K562 (cell line): ENCODE results near the gene GFOD2. TPM values are rescaled to one million over a fixed set of nuclear protein-coding genes. Genes with fewer than 3 reads are reported as not detected.
A peak's percentile ranks its signal among the peaks of the same experiment; 100 is the strongest.

Experiments
- CCNT2 ChIP-seq: IDR thresholded peaks from 2 replicates; pipeline ENCODE4 v1.6.1; 2011; ENCODE audit warnings: borderline replicate concordance, low read depth, mild to moderate bottlenecking, moderate library complexity, mixed read lengths, low read length; ENCODE audit not compliant: insufficient read length; ENCODE audit errors: extremely low read depth
- DNMT1 ChIP-seq: fragments of 450-650 bp; IDR thresholded peaks from 2 replicates; pipeline ENCODE4 v1.6.1; 2016; ENCODE audit warnings: antibody characterized with exemption, mild to moderate bottlenecking
- ETV1 ChIP-seq: fragments of 450-650 bp; conservative IDR thresholded peaks from 2 replicates; pipeline ENCODE4 v1.6.1; 2016; ENCODE audit warnings: missing genetic modification characterization, control low read depth, low read depth, missing compliant biosample characterization
- FOXJ2 ChIP-seq: fragments of 200-800 bp; sonication (Bioruptor generic); IDR thresholded peaks from 2 replicates; pipeline ENCODE4 v1.6.1; 2016; ENCODE audit warnings: missing genetic modification characterization, missing compliant biosample characterization
- FOXJ3 ChIP-seq: sonication (generic); formaldehyde crosslinking; IDR thresholded peaks from 2 replicates; pipeline ENCODE4 v1.4.0; 2020; ENCODE audit warnings: mild to moderate bottlenecking, missing genetic modification reagents
- MEF2D ChIP-seq: conservative IDR thresholded peaks from 2 replicates; pipeline ENCODE4 v1.6.1; 2016; ENCODE audit warnings: low read depth, missing genetic modification characterization, missing compliant biosample characterization
- NCOR1 ChIP-seq: fragments of 450-650 bp; IDR thresholded peaks from 2 replicates; pipeline ENCODE4 v1.6.1; 2016; ENCODE audit warnings: mild to moderate bottlenecking, moderate library complexity
- NRF1 ChIP-seq, 2 experiments: fragments of 450-650 bp; IDR thresholded peaks in 1 of 2; conservative IDR thresholded peaks in 1 of 2; 2 replicates each; pipeline ENCODE4 v1.6.1; 2014; ENCODE audit warnings: mild to moderate bottlenecking in 2 of 2
- PHB2 ChIP-seq: fragments of 450-650 bp; IDR thresholded peaks from 2 replicates; pipeline ENCODE4 v1.6.1; 2017; ENCODE audit warnings: low read depth
- SIX5 ChIP-seq, 2 experiments: IDR thresholded peaks; 2 replicates each; pipeline ENCODE4 v1.6.1; 2011; ENCODE audit warnings: low read length in 2 of 2, borderline replicate concordance in 1 of 2, low read depth in 1 of 2, mild to moderate bottlenecking in 1 of 2, moderate library complexity in 1 of 2; ENCODE audit not compliant: insufficient read depth in 1 of 2
- SNIP1 ChIP-seq: fragments of 450-650 bp; IDR thresholded peaks from 2 replicates; pipeline ENCODE4 v1.7.1; 2017; ENCODE audit warnings: low read depth, mild to moderate bottlenecking
- TFAM ChIP-seq: fragments of 250-450 bp; sonication (Bioruptor Pico); conservative IDR thresholded peaks from 2 replicates; pipeline ENCODE4 v1.5.0; 2021; ENCODE audit warnings: mild to moderate bottlenecking, moderate library complexity
- ZNF124 ChIP-seq: sonication (generic); formaldehyde crosslinking; IDR thresholded peaks from 2 replicates; pipeline ENCODE4 v1.8.1; 2022; ENCODE audit warnings: missing genetic modification reagents
- ZNF707 ChIP-seq: fragments of 250-450 bp; sonication (Bioruptor Pico); conservative IDR thresholded peaks from 2 replicates; pipeline ENCODE4 v1.8.0; 2022; ENCODE audit warnings: inconsistent platforms, mild to moderate bottlenecking, moderate library complexity
- polyA plus RNA-seq, 8 experiments: library from polyadenylated mRNA; depleted of rRNA in 4 of 8; stranded (reverse) in 5 of 8; unstranded in 3 of 8; fragments of >200 nt; fragmentation: Nextera tagmentation in 2 of 8; fragmentation: Illumina TruSeq in 1 of 8; extraction: Ambion mirVana in 2 of 8; extraction: Trizol in 1 of 8; gene quantifications; 2 replicates each; pipeline versions ENCODE4 v1.2.1 to v1.2.3, GENCODE V29; 2011 to 2014; ENCODE audit warnings: inconsistent platforms in 1 of 8, missing spikeins in 1 of 8
- total RNA-seq, 7 experiments: library from RNA; depleted of rRNA in 6 of 7; stranded (reverse); fragments of >200 nt in 6 of 7; fragmentation: Illumina TruSeq in 2 of 7; extraction: Trizol in 2 of 7; gene quantifications; 2 replicates each; pipeline versions ENCODE4 v1.2.1 to v1.2.3, GENCODE V29; 2011 to 2021; ENCODE audit warnings: low replicate concordance in 1 of 7
- TF ChIP-seq, protein P1 (sequence below): sonication (generic); formaldehyde crosslinking; IDR thresholded peaks from 2 replicates; pipeline ENCODE4 v1.8.0; 2022; ENCODE audit warnings: missing genetic modification reagents, mild to moderate bottlenecking, borderline replicate concordance
- TF ChIP-seq, protein P2 (sequence below): fragments of 450-650 bp; IDR thresholded peaks from 2 replicates; pipeline ENCODE4 v1.6.1; 2016; ENCODE audit warnings: antibody characterized with exemption
- TF ChIP-seq, protein P3 (sequence below): fragments of 450-650 bp; conservative IDR thresholded peaks from 2 replicates; pipeline ENCODE4 v1.6.1; 2016; ENCODE audit warnings: missing genetic modification characterization, low read depth, mild to moderate bottlenecking, missing compliant biosample characterization, moderate library complexity
- TF ChIP-seq, protein P4 (sequence below): fragments of 450-650 bp; IDR thresholded peaks from 2 replicates; pipeline ENCODE4 v1.6.1; 2016; ENCODE audit warnings: low read depth, mild to moderate bottlenecking, moderate library complexity
- TF ChIP-seq, protein P5 (sequence below): fragments of 250-450 bp; sonication (Bioruptor Pico); IDR thresholded peaks from 2 replicates; pipeline ENCODE4 v1.8.0; 2021; ENCODE audit warnings: borderline replicate concordance, mild to moderate bottlenecking, moderate library complexity; ENCODE audit not compliant: poor library complexity, severe bottlenecking

Gene GFOD2
- total and polyA plus RNA-seq, 9 of the 15 experiments (the other 6 are each of a cell fraction or from before 2014, with no cell fraction given) = 1.9 to 15.8 (median 11.1) TPM

DNA sequence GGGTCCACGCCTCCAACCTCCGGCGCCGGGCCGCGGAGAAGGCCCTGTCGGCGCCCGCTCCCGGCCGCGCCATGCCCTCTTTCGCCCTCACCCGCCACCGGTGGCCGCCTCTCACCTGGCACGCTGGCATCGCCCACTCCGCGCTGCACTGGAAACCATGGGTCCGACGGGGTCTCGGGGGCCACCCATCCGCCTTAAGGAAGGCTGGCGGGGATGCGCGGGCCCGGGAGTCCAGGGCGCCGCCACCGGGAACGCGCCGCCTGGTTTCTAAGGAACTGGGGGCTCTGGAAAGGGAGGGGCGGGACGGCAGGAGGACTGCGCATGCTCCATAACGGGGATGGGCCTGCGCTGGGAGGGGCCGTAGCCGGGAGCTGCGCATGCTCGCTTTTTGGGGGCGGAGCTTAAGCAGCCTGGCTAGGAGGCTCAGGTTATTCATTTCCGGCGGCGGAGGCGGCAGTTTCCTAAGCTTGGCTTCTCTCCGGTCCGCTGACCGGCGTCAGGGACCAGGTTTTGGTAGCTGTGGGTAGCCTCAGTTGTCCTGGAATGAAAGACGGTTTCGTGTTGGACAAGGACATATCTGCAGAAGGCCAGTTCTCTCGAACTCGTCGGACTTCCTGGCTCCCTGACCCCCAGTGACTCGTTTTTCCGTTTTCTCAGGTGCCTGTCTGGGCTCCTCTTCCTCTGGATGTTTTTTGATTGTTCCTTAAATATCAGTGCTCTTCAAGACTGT is at the start of gene GFOD2 (continued):
- TF ChIP-seq ETV1 = peak; percentile 92
- peak; percentile 98 for TF ChIP-seq NRF1 (conservative IDR thresholded peaks at IDR 0.05 in 1 of 2, IDR thresholded peaks at IDR 0.05 in 1 of 2)
- no peak for TF ChIP-seq FOXJ2
- TF ChIP-seq, protein P1, sequence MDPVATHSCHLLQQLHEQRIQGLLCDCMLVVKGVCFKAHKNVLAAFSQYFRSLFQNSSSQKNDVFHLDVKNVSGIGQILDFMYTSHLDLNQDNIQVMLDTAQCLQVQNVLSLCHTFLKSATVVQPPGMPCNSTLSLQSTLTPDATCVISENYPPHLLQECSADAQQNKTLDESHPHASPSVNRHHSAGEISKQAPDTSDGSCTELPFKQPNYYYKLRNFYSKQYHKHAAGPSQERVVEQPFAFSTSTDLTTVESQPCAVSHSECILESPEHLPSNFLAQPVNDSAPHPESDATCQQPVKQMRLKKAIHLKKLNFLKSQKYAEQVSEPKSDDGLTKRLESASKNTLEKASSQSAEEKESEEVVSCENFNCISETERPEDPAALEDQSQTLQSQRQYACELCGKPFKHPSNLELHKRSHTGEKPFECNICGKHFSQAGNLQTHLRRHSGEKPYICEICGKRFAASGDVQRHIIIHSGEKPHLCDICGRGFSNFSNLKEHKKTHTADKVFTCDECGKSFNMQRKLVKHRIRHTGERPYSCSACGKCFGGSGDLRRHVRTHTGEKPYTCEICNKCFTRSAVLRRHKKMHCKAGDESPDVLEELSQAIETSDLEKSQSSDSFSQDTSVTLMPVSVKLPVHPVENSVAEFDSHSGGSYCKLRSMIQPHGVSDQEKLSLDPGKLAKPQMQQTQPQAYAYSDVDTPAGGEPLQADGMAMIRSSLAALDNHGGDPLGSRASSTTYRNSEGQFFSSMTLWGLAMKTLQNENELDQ = no peak
- TF ChIP-seq, protein P2, sequence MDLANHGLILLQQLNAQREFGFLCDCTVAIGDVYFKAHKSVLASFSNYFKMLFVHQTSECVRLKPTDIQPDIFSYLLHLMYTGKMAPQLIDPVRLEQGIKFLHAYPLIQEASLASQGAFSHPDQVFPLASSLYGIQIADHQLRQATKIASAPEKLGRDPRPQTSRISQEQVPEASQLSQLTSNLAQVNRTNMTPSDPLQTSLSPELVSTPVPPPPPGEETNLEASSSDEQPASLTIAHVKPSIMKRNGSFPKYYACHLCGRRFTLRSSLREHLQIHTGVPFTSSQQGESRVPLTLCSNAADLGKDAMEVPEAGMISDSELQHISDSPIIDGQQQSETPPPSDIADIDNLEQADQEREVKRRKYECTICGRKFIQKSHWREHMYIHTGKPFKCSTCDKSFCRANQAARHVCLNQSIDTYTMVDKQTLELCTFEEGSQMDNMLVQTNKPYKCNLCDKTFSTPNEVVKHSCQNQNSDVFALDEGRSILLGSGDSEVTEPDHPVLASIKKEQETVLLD = peak; percentile 94
- TF ChIP-seq TFAM (CRISPR knock-in tag) = no peak
- TF ChIP-seq ZNF707 (CRISPR knock-in tag) = no peak
- no peak for TF ChIP-seq ZNF124 (CRISPR knock-in tag)
- TF ChIP-seq, protein P3, sequence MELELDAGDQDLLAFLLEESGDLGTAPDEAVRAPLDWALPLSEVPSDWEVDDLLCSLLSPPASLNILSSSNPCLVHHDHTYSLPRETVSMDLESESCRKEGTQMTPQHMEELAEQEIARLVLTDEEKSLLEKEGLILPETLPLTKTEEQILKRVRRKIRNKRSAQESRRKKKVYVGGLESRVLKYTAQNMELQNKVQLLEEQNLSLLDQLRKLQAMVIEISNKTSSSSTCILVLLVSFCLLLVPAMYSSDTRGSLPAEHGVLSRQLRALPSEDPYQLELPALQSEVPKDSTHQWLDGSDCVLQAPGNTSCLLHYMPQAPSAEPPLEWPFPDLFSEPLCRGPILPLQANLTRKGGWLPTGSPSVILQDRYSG (tag) = no peak
- TF ChIP-seq MEF2D = no peak
- no peak; a peak in 1 of 4 replicates for TF ChIP-seq SIX5 (IDR thresholded peaks at IDR 0.05; ENCODE audit: borderline replicate concordance in 1 of 2, insufficient read depth in 1 of 2, low read depth in 1 of 2, low read length in 2 of 2)
- TF ChIP-seq NCOR1 = no peak
- TF ChIP-seq, protein P4, sequence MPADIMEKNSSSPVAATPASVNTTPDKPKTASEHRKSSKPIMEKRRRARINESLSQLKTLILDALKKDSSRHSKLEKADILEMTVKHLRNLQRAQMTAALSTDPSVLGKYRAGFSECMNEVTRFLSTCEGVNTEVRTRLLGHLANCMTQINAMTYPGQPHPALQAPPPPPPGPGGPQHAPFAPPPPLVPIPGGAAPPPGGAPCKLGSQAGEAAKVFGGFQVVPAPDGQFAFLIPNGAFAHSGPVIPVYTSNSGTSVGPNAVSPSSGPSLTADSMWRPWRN = no peak
- TF ChIP-seq PHB2 = no peak
- no peak for TF ChIP-seq FOXJ3 (CRISPR knock-in tag)
- TF ChIP-seq, protein P5, sequence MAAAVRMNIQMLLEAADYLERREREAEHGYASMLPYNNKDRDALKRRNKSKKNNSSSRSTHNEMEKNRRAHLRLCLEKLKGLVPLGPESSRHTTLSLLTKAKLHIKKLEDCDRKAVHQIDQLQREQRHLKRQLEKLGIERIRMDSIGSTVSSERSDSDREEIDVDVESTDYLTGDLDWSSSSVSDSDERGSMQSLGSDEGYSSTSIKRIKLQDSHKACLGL (CRISPR knock-in tag) = no peak
- TF ChIP-seq DNMT1 = no peak
- TF ChIP-seq CCNT2 = no peak
- TF ChIP-seq SNIP1 = no peak
